Cardiac fibroblast (primary cell): ENCODE results near the gene GRAMD1B.

Experiments
- DNase-seq, 2 donors: peaks; one replicate each; pipeline versions ENCODE4 v3.0.0 to v3.0.0-alpha.2; 2010; ENCODE audit warnings: low read depth in 2 of 2
- H3K4me3 ChIP-seq, 2 donors: replicated peaks in 1 of 2; 1 replicate in 1 of 2; 2 replicates in 1 of 2; pipeline ENCODE4 v1.5.1; 2011; ENCODE audit warnings: low read depth in 2 of 2, low read length in 2 of 2, mild to moderate bottlenecking in 2 of 2, moderate library complexity in 1 of 2
- CTCF ChIP-seq: IDR thresholded peaks from one replicate; pipeline ENCODE4 v1.5.1; 2011; ENCODE audit warnings: low read depth, mild to moderate bottlenecking, low read length, inconsistent platforms

GRAMD1B gene

GRCh38 chr11:123405123-123405592, 24.9 kb upstream of the GRAMD1B start:
- DNase-seq, result peak in 1 of 2 donors; percentile 66
- TF ChIP-seq CTCF, result no peak
- H3K4me3 ChIP-seq, result no peak overlapping the region

GRCh38 chr11:123406441-123407129, 23.5 kb upstream of the GRAMD1B start:
- no peak for TF ChIP-seq CTCF
- H3K4me3 ChIP-seq, result no peak overlapping the region
- no peak for DNase-seq

GRCh38 chr11:123407130-123407995, 22.7 kb upstream of the GRAMD1B start:
- H3K4me3 ChIP-seq, result no peak overlapping the region
- peak; percentile 80 to 85 for DNase-seq
- TF ChIP-seq CTCF, result peak; percentile 77

GRCh38 chr11:123407996-123408597, 22.0 kb upstream of the GRAMD1B start:
- no peak for DNase-seq
- H3K4me3 ChIP-seq, result no peak overlapping the region
- no peak for TF ChIP-seq CTCF

GRCh38 chr11:123408619-123409455, 21.2 kb upstream of the GRAMD1B start:
- TF ChIP-seq CTCF, result no peak
- DNase-seq, result no peak
- no peak overlapping the region for H3K4me3 ChIP-seq
